H9 (cell line): ENCODE measurements around the gene ZMPSTE24. TPM values are rescaled to one million over a fixed set of nuclear protein-coding genes. Genes with fewer than 3 reads are reported as not detected.

ENCODE experiments used
- DNase-seq: peaks from one replicate; pipeline ENCODE4 v3.0.0-alpha.2; 2017
- H2AFZ ChIP-seq: one replicate; pipeline ENCODE4 v1.6.1; 2013; ENCODE audit warnings: mild to moderate bottlenecking, low read length, control low read depth, moderate library complexity
- H2AK5ac ChIP-seq: 2 replicates; pipeline ENCODE4 v1.6.1; 2013; ENCODE audit warnings: low read length, control low read depth, mixed read lengths; ENCODE audit not compliant: insufficient read length
- H2BK120ac ChIP-seq: one replicate; pipeline ENCODE4 v1.6.1; 2013; ENCODE audit warnings: low read depth, mild to moderate bottlenecking, low read length, control low read depth, inconsistent platforms; ENCODE audit not compliant: poor library complexity, severe bottlenecking
- H2BK12ac ChIP-seq: 2 replicates; pipeline ENCODE4 v1.6.1; 2013; ENCODE audit warnings: low read length, control low read depth, mixed read lengths, low read depth; ENCODE audit not compliant: insufficient read length
- H2BK15ac ChIP-seq: 2 replicates; pipeline ENCODE4 v1.6.1; 2013; ENCODE audit warnings: low read depth, low read length, control low read depth
- H2BK20ac ChIP-seq: one replicate; pipeline ENCODE4 v1.6.1; 2013; ENCODE audit warnings: low read depth, mild to moderate bottlenecking, low read length, control low read depth, inconsistent platforms; ENCODE audit not compliant: poor library complexity, severe bottlenecking
- H2BK5ac ChIP-seq: 2 replicates; pipeline ENCODE4 v1.6.1; 2013; ENCODE audit warnings: low read length, control low read depth, mixed read lengths; ENCODE audit not compliant: insufficient read length
- H3K14ac ChIP-seq: 2 replicates; pipeline ENCODE4 v1.6.1; 2013; ENCODE audit warnings: low read length, control low read depth; ENCODE audit not compliant: insufficient read depth
- H3K18ac ChIP-seq: 2 replicates; pipeline ENCODE4 v1.6.1; 2013; ENCODE audit warnings: low read depth, mild to moderate bottlenecking, mixed read lengths, low read length, control low read depth; ENCODE audit not compliant: insufficient read length
- H3K23ac ChIP-seq: 2 replicates; pipeline ENCODE4 v1.6.1; 2013; ENCODE audit warnings: low read length, control low read depth, mixed read lengths, low read depth; ENCODE audit not compliant: insufficient read length
- H3K23me2 ChIP-seq: 2 replicates; pipeline ENCODE4 v1.6.1; 2013; ENCODE audit warnings: low read depth, mild to moderate bottlenecking, mixed read lengths, low read length, control low read depth; ENCODE audit not compliant: insufficient read length, poor library complexity, severe bottlenecking
- H3K27ac ChIP-seq: 2 replicates; pipeline ENCODE4 v1.5.1; 2013; ENCODE audit warnings: low read length, control low read depth, mixed read lengths, low read depth; ENCODE audit not compliant: insufficient read length
- H3K27me3 ChIP-seq: 2 replicates; pipeline ENCODE4 v1.6.1; 2013; ENCODE audit warnings: low read length, control low read depth, inconsistent platforms; ENCODE audit not compliant: insufficient read depth
- H3K4ac ChIP-seq: 2 replicates; pipeline ENCODE4 v1.6.1; 2013; ENCODE audit warnings: low read depth, mild to moderate bottlenecking, control low read depth, inconsistent platforms, low read length, moderate library complexity
- H3K4me1 ChIP-seq: 2 replicates; pipeline ENCODE4 v1.6.1; 2013; ENCODE audit warnings: low read length, control low read depth, inconsistent platforms; ENCODE audit not compliant: insufficient read depth
- H3K4me2 ChIP-seq: 2 replicates; pipeline ENCODE4 v1.6.1; 2013; ENCODE audit warnings: low read length, control low read depth, mixed read lengths; ENCODE audit not compliant: insufficient read length, insufficient read depth
- H3K56ac ChIP-seq: 2 replicates; pipeline ENCODE4 v1.6.1; 2013; ENCODE audit warnings: low read depth, mild to moderate bottlenecking, mixed read lengths, low read length, control low read depth; ENCODE audit not compliant: insufficient read length
- H3K79me1 ChIP-seq: 2 replicates; pipeline ENCODE4 v1.6.1; 2013; ENCODE audit warnings: low read depth, mild to moderate bottlenecking, moderate library complexity, low read length, control low read depth, inconsistent platforms; ENCODE audit not compliant: insufficient read depth, poor library complexity, severe bottlenecking
- H3K79me2 ChIP-seq: 2 replicates; pipeline ENCODE4 v1.6.1; 2013; ENCODE audit warnings: low read length, control low read depth, inconsistent platforms; ENCODE audit not compliant: insufficient read depth
- H3K9ac ChIP-seq: 2 replicates; pipeline ENCODE4 v1.6.1; 2013; ENCODE audit warnings: low read length, control low read depth, mixed read lengths; ENCODE audit not compliant: insufficient read length; ENCODE audit errors: extremely low read depth
- H3K9me3 ChIP-seq: one replicate; pipeline ENCODE4 v1.6.1; 2013; ENCODE audit warnings: low read depth, low read length, inconsistent platforms; ENCODE audit not compliant: control insufficient read depth
- H3T11ph ChIP-seq: one replicate; pipeline ENCODE4 v1.6.1; 2013; ENCODE audit warnings: mild to moderate bottlenecking, low read length, control low read depth, inconsistent platforms
- H4K20me1 ChIP-seq: one replicate; pipeline ENCODE4 v1.6.1; 2013; ENCODE audit not compliant: control insufficient read depth, insufficient read length, insufficient read depth
- H4K5ac ChIP-seq: 2 replicates; pipeline ENCODE4 v1.6.1; 2013; ENCODE audit warnings: low read depth, mild to moderate bottlenecking, mixed read lengths, low read length, control low read depth; ENCODE audit not compliant: insufficient read length
- H4K8ac ChIP-seq: replicated peaks from 2 replicates; pipeline ENCODE4 v1.6.1; 2013; ENCODE audit warnings: low read length, control low read depth, mixed read lengths, low read depth; ENCODE audit not compliant: insufficient read length
- H4K91ac ChIP-seq: 2 replicates; pipeline ENCODE4 v1.6.1; 2013; ENCODE audit warnings: low read depth, mild to moderate bottlenecking, moderate library complexity, mixed read lengths, low read length, control low read depth; ENCODE audit not compliant: insufficient read length
- H3K27ac Mint-ChIP-seq, 3 experiments: 2 replicates in 2 of 3; 3 replicates in 1 of 3; pipeline ENCODE4 v1.8.0; 2020 to 2021; ENCODE audit warnings: mixed read lengths in 3 of 3, mild to moderate bottlenecking in 1 of 3, moderate library complexity in 1 of 3
- H3K27me3 Mint-ChIP-seq: 2 replicates; pipeline ENCODE4 v1.8.0; 2021; ENCODE audit warnings: low read depth, mild to moderate bottlenecking, moderate library complexity, mixed read lengths
- H3K36me3 Mint-ChIP-seq, 3 experiments: 2 replicates in 2 of 3; 3 replicates in 1 of 3; pipeline ENCODE4 v1.8.0; 2020 to 2021; ENCODE audit warnings: low read depth in 3 of 3, mixed read lengths in 3 of 3; ENCODE audit not compliant: insufficient read depth in 1 of 3
- H3K4me1 Mint-ChIP-seq, 2 experiments: 2 replicates each; pipeline ENCODE4 v1.8.0; 2020; ENCODE audit warnings: mixed read lengths in 2 of 2
- H3K4me3 Mint-ChIP-seq, 2 experiments: 2 replicates in 1 of 2; 3 replicates in 1 of 2; pipeline ENCODE4 v1.8.0; 2020 to 2021; ENCODE audit warnings: mild to moderate bottlenecking in 2 of 2, mixed read lengths in 2 of 2, moderate library complexity in 1 of 2
- H3K9me3 Mint-ChIP-seq, 2 experiments: 2 replicates in 1 of 2; 3 replicates in 1 of 2; pipeline ENCODE4 v1.8.0; 2020; ENCODE audit warnings: mild to moderate bottlenecking in 2 of 2, mixed read lengths in 2 of 2, moderate library complexity in 1 of 2
- CTCF ChIP-seq: fragments of 200-600 bp; sonication (generic); conservative IDR thresholded peaks from 3 replicates; pipeline ENCODE4 v1.8.0; 2021; ENCODE audit warnings: antibody characterized with exemption, mild to moderate bottlenecking
- WGBS: extraction: QIAGEN DNeasy Blood & Tissue Kit; methylation state at CpG from one replicate; pipeline ENCODE4 v1.1.7; 2013; ENCODE audit warnings: missing lambda C conversion rate, low lambda C conversion rate, mixed read lengths; ENCODE audit not compliant: insufficient read length; ENCODE audit errors: extremely low coverage; 5-methylcytosine and 5-hydroxymethylcytosine counted together
- total RNA-seq: library from RNA; stranded (reverse); gene quantifications from 2 replicates; pipeline ENCODE4 v1.2.1, GENCODE V29; 2021

ZMPSTE24 gene
- total RNA-seq, 1 experiment from 2014 or later = 47.6 TPM

DNA sequence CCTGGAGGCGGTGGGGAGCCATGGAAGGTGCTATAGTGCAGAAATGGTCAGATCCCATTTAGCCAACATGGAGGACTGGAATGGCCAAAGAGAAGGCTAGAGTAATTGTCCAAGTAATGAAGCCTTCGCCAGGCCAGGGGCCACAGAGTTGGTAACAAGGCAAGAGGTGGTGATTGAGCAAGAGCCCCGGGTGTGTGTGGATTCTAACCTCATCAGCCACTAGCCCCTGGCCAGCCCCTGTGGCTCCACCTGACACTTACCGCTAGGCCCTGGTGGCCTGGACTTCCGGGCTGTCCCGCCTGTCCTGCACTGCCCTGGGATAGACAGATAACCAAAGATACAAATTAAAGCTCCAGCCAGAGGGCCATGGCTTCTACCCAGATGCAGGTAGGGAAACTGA lies 49.1 kb downstream of the ZMPSTE24 start:
- Histone ChIP-seq H3K4me2 (no peak overlapping the region), H2BK5ac (no peak overlapping the region), H2BK15ac (no peak overlapping the region), H3K23ac (no peak overlapping the region), H2BK120ac (no peak overlapping the region), H3K9ac (no peak overlapping the region), H2AK5ac (no peak overlapping the region), H3K27me3 (no peaks in the 10 kb centered on the region), H3K56ac (no peak overlapping the region), H3K4ac (no peak overlapping the region), H3K79me1 (no peaks in the 10 kb centered on the region), H3T11ph (no peak overlapping the region), H3K27ac (no peak overlapping the region), H3K9me3 (no peaks in the 10 kb centered on the region), H2AFZ (no peak overlapping the region), H2BK12ac (no peak overlapping the region), H4K20me1 (no peaks in the 10 kb centered on the region), H3K14ac (no peak overlapping the region), H4K5ac (no peak overlapping the region), H3K79me2 (no peaks in the 10 kb centered on the region), H4K91ac (no peak overlapping the region), H4K8ac (no peak overlapping the region), H3K23me2 (peaks cover 3% of the 10 kb centered on the region), H3K4me1 (no peaks in the 10 kb centered on the region), H3K18ac (no peak overlapping the region), H2BK20ac (no peak overlapping the region)
- Mint-ChIP-seq H3K4me3 (no peak overlapping the region), H3K9me3 (no peaks in the 10 kb centered on the region), H3K27me3 (peaks cover 5% of the 10 kb centered on the region; the same call in 1 of the 2 replicates), H3K4me1 (peaks cover 0 to 4% of the 10 kb centered on the region in 2 experiments; a peak in 2 of 4 replicates), H3K27ac (no peak overlapping the region; a peak in 1 of 7 replicates), H3K36me3 (no peaks in the 10 kb centered on the region)
- no peak for DNase-seq
- no peak for TF ChIP-seq CTCF
- WGBS = no CpG with 5 or more reads among the region's 6 CpGs
